SK-N-MC (cell line): ENCODE results near the gene NCAM2.

Experiments used
- EZH2 ChIP-seq: fragments of 200-600 bp; sonication (generic); IDR thresholded peaks from one replicate; pipeline ENCODE4 v1.6.1; 2017; ENCODE audit warnings: antibody characterized with exemption
- FOXP2 ChIP-seq: optimal IDR thresholded peaks from 2 replicates; pipeline ENCODE3; 2011; ENCODE audit warnings: mild to moderate bottlenecking, moderate library complexity; ENCODE audit not compliant: insufficient read depth; ENCODE audit errors: extremely low read length, control extremely low read depth
- POLR2AphosphoS5 ChIP-seq: IDR thresholded peaks from 2 replicates; pipeline ENCODE4 v1.6.1; 2012; ENCODE audit warnings: mild to moderate bottlenecking, low read depth, low read length, borderline replicate concordance

DNA sequence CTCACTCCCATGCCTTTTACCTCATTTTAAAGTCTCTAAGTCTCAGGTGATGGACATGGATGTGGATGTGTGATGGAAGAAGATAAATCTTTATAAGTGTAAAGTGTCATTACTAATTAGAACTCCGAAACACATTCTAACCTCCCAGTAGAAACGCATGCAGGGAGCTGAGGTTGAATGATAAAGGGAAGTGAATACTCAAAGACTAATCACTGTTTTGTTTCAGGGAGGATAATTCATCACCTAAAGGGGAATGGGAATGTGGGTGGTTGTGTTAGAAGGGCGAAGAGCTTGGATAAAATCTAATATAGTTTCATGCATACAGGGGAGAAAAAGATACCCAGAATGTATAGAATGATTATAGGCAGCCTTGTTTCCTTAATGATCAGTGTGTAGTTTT is 12.5 kb downstream of the NCAM2 start:
- TF ChIP-seq POLR2AphosphoS5 = no peak
- TF ChIP-seq EZH2 = no peak
- TF ChIP-seq FOXP2 = no peak
